Stimulated activated CD8-positive, alpha-beta memory T cell treated with anti-CD3 and anti-CD28 coated beads, Interleukin-4, amount 100 ng/mL, for 24 hours (primary cell): ENCODE measurements around the gene XPNPEP2.
A peak's percentile ranks its signal among the peaks of the same experiment; 100 is the strongest.

Source experiments
- DNase-seq: peaks from one replicate; pipeline ENCODE4 v3.0.0-alpha.2; 2020; ENCODE audit warnings: low read depth

Gene XPNPEP2

DNA sequence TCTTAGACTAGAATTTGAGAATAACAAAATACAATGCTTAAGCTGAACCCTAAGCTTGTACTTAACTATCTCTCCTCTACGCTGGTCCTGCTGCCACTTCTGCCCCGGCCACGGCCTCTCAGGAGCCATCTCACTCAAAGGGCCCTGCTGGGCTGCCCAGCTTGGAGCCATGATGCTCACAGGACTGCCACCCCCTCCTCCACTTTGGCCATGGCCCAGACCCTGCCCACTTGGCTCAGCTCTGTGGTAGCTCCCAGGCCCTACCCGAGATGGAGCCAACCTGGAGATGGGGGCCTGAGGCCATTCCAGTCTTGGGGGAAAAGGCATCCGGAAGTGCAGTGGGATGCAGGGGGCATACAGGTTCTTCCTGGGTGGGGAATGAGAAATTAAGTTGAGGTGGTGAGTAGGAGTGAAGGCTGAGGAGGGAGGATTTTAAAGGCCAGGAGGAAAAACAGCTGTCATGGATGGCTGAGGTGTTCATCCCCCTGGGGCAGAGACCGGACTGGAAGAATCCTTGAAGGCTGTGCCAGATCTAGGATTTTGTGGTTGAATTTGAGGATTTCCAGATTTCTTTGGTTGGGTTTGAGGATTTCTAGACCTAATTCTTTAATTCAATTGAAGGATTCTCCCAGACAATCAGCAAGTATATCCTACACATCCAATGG is 41.8 kb downstream of the XPNPEP2 start:
- no peak for DNase-seq

DNA sequence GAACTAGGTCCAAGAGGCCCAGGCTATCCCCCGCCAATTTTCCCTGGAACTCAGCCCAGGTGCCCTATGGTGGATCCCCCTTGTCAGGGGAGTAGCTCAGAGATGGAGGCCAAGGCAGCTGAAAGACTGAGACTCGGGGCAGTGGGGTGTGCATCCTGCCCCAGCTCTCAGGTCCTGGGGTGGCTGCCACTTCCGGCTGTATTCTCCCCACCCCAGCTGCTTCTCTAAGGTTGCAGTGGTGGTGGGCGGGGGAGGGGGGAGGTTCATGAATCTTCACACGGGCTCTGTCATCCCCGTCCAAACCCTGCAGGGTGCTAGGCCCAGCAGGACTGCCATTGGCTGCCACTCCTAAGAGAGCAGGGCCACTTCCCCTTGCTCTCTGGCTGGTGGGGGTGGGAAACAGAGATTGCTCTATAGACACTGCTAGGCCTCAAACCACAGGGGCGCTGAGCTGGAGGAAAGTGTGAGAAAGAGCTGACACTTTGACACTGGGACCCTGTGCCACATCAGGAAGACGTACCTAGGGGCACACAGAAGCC is 42.4 kb downstream of the XPNPEP2 start:
- peak; percentile 71 for DNase-seq

- DNase-seq, result peak; percentile 26
These were observed 43.1 kb downstream of the XPNPEP2 start for GRCh38 chrX:129781680-129782495.

GRCh38 chrX:129782706-129783105 is 43.9 kb downstream of the XPNPEP2 start:
- DNase-seq, result no peak

DNA sequence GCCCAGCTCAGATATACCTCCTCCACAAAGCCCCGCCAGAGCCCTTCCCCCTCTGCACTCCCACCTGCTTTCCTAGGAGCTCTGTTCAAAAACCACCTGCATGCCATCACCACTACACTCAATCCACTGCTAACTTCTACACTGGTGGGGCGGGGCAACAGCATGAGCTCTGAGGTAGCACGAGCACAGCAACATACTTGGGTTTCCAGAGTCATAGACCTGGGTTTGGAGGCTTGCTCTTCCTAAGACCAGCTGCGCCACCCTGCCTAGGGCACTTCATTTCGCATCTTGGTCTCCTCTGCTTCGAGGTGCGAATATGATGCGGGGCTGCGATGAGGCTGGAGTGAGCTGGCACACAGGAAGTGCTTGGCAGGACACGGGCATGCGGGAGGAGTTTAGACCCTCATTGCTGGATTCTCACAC is 44.5 kb downstream of the XPNPEP2 start:
- no peak for DNase-seq

- no peak for DNase-seq
These were observed 45.6 kb downstream of the XPNPEP2 start for GRCh38 chrX:129784371-129784770.

- no peak for DNase-seq
These were observed 46.6 kb downstream of the XPNPEP2 start for GRCh38 chrX:129785160-129785947.

DNA sequence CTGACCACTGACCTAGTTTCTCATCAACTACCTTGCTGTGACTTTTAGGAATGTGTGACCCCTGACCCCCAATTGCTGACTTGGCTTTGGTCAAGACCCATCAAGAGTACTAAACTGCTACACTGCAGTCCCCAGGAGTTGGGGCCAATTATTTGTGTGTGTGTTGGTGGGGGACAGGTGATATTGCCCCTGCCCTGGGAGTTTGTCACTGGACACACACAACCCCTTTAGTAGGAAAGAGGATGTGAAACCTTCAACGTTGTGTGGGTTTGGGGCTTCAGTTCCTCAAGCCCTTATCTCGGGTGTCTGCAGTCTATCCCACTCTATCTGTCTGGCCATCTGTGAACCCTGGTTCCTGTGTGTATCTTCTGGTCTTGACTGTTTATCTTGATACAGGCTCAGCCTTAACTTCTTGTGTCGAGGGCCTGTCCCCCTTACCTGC is 47.5 kb downstream of the XPNPEP2 start:
- DNase-seq, result no peak

DNA sequence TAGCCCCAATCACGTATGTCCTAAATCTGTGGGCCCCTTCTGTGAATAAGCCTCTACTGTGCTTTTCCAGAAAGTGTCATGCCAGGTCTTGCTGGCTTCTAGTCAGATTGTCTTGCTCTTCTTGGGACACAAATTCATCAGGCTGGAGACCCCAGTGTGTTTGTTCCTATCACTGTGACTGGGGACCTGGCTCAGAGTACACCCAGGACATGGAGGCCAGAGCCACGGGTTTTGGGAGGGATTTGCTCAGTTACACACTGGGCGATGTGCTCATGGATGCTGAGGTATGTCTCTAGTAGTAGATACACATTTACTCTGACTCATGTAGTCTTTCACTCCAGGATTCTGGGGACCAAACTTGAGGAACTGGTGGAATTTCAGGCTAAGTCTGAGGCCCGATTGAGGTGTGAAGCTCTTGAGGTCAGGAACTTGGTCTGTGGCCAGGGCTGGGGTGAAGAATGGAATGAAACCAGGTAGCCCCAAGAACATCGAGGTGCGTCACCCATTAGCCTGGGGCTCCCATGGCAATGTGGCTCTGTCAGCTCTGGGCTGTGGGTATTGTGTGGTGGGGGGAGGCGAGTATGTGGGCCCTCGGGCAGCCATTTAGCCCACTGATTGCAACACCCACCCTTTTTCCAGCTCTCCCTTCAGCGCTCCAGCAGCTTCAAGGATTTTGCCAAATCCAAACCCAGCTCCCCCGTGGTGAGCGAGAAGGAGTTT is 48.7 kb downstream of the XPNPEP2 start:
- DNase-seq, result no peak

- DNase-seq, result no peak
These were observed 49.7 kb downstream of the XPNPEP2 start for GRCh38 chrX:129788527-129788926.

- DNase-seq, result no peak
These were observed 51.4 kb downstream of the XPNPEP2 start for GRCh38 chrX:129790146-129790545.

GRCh38 chrX:129790808-129791207 is 52.0 kb downstream of the XPNPEP2 start:
- DNase-seq, result no peak

DNA sequence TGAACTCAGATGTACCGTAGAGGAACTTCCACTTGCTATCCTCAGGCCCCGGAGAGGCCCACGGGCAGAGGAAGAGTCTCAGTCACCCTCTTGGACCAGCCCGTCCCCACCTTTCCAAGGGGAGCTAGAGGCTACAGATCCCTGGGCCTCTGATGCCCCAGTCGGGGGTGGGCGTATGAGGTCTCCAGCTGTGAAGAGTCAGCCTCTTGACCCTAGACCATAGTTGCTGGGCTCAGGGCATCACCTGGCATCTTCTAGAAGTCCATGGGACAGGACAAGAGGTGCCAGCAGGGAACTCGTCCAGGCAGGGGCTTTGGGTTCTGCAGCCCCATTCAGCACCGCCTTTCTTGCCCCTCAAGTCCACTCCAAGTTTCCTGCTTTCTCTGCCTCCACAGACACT is 52.6 kb downstream of the XPNPEP2 start:
- no peak for DNase-seq

DNA sequence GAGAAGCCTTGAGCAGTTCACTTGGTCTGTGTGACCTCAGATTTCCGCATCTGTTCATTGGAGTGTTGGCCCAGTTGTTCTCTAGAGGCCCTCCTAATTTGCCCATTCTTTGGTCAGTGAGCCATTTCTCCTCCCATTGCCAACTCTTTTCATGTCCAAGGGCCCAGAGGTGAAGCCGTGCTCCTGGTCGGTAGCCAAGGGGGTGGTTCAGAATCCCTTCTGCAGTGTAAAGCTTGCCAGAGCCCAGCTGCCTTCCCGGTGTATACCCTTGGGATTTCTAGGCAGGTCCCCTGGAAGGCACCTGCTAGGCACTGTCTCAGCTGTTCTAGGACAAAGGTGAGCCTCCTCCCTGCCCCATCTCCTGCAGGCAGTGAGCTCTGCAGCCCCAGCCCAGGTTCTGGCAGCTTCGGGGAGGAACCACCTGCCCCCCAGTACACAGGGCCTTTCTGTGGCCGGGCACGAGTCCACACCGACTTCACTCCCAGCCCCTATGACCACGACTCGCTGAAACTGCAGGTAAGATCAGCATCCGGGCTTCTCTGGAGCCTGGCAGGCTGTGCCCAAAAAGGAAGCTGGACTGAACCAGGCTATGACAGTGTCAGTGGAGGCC is 53.3 kb downstream of the XPNPEP2 start:
- DNase-seq, result no peak

GRCh38 chrX:129792586-129793291 is 54.0 kb downstream of the XPNPEP2 start:
- no peak for DNase-seq

GRCh38 chrX:129793604-129794191 is 54.9 kb downstream of the XPNPEP2 start:
- DNase-seq, result no peak

DNA sequence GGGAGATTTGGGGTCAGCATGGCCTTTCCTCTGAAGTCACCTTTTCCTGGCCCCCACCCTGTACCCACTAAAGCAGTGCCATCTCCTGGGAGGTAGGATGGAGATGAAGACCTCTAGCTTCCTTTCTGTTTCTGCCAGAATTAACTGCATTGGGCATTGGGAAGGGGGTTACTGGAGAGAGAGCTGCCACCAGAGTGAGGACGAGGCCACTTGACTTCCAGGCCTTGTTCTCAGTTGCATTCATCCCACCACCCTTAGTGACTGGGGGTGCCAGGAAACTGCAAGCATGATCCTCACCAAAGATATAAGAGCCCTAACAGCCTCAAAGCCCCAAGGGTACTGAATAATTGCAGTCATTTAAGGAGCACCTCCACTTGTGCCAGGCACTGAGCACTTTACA is 56.8 kb downstream of the XPNPEP2 start:
- DNase-seq, result no peak

GRCh38 chrX:129797251-129797906 is 58.6 kb downstream of the XPNPEP2 start:
- no peak for DNase-seq

GRCh38 chrX:129798456-129798855 is 59.7 kb downstream of the XPNPEP2 start:
- no peak for DNase-seq

GRCh38 chrX:129798888-129799287 is 60.1 kb downstream of the XPNPEP2 start:
- peak; percentile 16 for DNase-seq
